IPS-18c (cell line): ENCODE measurements around the gene CCDC172.

Experiments
- H3K4me3 ChIP-seq: 2 replicates; pipeline ENCODE4 v1.7.0; 2013; ENCODE audit warnings: low read depth, mild to moderate bottlenecking, low read length, moderate library complexity; ENCODE audit not compliant: insufficient read depth
- H3K9me3 ChIP-seq: one replicate; pipeline ENCODE4 v1.6.1; 2013; ENCODE audit warnings: mild to moderate bottlenecking, low read length, moderate library complexity; ENCODE audit not compliant: control insufficient read depth, insufficient read depth

Gene CCDC172

DNA sequence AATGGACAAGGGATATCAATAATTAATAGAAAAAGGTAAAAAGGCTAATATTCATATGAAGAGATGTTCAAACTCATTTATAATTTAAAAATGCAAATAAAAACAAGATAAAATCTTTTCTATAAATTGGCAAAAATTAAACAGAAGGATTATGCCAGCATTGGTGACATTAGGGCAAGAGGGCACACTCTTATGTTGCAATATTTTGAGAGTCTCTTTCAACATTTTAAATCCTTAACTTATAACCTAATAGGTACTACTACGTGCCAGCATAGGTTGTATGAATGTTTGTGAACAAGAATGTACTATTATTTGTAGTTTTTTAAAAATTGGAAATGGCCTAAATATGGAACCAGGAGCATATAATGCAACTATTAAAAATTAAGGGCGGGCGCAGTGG lies 78.6 kb downstream of the CCDC172 start:
- no peak overlapping the region for H3K4me3 ChIP-seq
- H3K9me3 ChIP-seq = no peaks in the 10 kb centered on the region

DNA sequence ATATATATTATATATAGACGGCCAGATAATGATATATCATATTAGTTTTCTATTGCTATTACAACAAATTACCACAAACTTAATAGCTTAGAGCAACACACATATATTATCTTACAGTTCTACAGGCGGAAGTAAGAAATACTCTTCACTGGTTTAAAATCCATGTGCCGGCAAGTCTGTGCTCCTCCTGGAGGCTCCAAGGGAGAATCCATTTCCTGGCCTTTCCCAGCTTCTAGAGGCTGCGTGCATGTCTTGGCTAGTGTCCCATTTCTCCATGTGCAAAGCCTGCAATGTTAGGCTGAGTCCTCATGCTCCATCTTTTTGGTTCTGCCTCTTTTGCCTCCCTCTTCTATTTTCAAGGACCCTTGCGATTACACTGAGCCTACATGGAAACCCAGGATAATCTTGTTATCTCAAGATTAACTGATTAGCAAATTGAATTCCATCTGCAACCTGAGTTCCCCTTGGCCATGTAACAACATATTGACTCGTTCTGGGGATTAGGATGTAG lies 79.5 kb downstream of the CCDC172 start:
- H3K4me3 ChIP-seq = no peak overlapping the region
- H3K9me3 ChIP-seq = no peaks in the 10 kb centered on the region

DNA sequence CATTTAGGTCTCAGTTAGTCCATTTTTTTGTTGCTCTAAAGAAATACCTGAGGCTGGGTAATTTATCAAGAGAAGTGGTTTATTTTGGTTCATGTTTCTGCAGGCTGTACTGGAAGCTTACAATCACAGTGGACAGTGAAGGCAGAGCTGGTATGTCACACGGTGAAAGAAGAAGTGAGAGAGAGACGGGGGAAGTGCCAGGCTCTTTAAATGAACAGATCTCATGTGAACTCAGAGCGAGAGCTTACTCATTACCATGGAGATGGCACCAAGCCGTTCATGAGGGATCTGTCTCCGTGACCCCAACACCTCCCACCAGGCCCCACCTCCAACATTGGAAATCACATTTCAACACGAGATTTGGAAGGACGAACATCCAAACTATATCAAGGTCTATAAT lies 84.5 kb downstream of the CCDC172 start:
- no peaks in the 10 kb centered on the region for H3K9me3 ChIP-seq
- no peak overlapping the region for H3K4me3 ChIP-seq

DNA sequence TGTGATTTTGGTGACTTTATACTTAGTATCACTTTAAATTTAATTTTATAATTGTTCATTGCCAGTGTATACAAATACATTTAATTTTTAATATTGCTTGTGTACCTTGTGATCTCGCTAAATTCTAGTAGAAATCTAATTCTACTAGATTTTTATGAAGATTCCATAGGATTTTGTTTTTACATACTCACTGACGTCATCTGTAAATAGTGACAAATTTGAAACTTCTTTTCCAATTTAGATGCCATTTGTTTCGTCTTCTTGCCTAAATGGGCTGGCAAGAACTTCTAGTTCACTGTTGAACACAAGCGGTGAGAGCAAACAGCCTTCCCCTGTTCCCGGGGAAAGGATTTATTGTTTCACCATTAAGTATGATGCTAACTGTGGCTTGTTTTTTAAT lies 86.1 kb downstream of the CCDC172 start:
- no peak overlapping the region for H3K4me3 ChIP-seq
- H3K9me3 ChIP-seq = no peaks in the 10 kb centered on the region

DNA sequence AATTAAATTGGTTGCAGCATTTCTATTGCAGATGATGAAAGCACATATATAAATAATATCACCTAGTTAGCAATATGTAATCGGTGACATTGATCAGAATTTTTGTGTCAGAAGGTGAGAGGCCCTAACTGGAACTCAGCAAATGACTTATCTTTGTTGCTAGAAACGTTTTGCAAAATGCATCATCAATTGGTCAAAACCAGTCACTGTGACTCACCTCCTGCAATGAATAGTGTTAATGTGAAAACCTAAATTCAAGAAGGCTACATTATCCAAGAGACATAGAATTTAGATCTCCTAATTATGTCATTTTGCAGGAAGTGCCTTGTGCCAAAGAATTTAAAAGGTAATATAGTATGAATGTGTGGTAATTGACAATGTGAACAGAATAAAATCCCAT lies 93.6 kb downstream of the CCDC172 start:
- no peaks in the 10 kb centered on the region for H3K9me3 ChIP-seq

DNA sequence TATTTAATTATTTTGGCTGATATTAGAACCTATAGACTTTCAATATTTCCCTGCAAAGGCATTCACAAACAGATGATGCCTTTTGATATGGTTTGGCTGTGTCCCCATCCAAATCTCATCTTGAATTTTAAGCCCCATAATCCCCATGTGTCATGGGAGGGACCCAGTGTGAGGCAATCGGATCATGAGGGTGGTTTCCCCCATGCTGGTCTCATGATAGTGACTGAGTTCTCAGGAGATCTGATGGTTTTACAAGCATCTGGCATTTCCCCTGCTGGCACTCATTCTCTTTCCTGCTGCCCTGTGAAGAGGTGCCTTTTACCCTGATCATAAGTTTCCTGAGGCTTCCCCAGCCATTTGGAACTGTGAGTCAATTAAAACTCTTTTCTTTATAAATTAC lies 94.1 kb downstream of the CCDC172 start:
- Histone ChIP-seq H3K4me3 (no peak overlapping the region), H3K9me3 (no peaks in the 10 kb centered on the region)

More for the DNA sequence above, 93.6 kb downstream of the CCDC172 start:
- H3K4me3 ChIP-seq = no peak overlapping the region

DNA sequence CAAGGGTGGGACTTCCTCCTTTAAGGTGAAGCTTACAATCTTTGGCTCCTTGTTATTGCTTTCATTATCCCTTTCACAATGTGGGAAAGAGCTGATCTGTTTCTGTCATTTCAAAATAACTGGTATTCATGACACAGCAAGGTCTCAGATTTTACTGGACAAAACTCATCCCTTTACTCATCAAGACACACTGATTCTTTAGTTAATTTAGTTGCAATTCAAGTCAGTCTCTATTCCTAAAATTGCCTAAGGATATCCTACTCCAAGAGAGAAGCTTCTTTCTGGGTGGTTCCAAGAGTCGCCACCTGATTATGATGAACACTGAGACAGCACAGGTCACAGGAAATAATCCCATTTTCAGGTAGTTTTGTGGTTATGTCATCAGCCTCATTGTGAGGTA lies 97.6 kb downstream of the CCDC172 start:
- Histone ChIP-seq H3K9me3 (no peaks in the 10 kb centered on the region), H3K4me3 (no peak overlapping the region)

DNA sequence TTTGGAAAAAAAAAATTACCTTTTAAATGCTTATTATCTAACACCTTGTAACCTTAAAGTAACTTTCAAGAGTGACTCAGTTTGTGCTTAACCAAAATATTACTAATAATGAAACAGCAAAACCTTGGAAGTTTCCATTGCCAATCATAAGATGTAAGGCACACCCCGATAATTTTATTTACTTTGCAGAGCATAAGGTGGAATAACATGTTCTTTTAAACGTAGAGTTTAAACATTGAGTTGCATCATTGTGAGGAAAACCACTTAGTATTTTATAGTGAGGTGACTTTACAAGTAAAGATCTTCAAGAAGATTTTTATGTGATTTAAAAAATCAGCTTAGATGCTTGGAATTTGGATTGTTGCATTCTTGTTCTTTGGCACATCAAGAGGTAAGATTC lies 103.4 kb downstream of the CCDC172 start, which contains the start of gene PNLIPRP3:
Gene PNLIPRP3, plus strand, starts transcription at position 177 of the 400 bp plus-strand sequence. Its CDS starts 166 bp downstream, at position 343.
- H3K4me3 ChIP-seq = no peak within 1 kb of the TSS
- H3K9me3 ChIP-seq = no peaks in the 10 kb centered on the region

DNA sequence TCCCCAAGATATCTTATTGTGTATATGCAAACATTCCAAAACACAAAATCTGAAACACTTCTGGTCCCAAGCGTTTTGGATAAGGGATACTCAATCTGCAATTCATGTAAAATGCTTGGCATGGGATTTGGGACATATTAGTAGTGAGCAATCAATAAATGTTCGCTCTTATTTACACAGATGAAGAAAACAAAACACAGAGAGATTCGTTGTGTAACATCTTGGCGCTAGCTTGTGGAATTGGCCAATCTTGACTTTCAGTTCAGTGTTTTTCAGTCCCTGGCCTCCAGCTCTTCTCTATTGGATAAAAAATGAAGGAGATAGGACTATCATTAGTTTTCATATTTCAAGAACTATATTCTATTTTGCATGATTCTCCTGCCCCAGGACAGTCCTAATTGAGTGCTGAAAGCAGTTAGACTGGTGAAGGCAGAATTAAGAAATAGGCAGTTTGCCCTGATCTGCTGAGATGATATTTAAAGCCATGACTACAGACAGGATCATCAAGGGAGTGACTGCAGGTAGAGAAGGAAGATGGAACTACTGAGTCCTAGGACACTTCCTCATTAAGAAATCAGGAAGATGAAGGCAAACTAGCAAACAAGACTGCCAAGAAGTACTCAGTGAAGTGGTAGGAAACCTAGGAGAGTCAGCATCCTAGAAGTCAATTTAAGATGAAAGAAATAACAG lies 105.2 kb downstream of the CCDC172 start:
- Histone ChIP-seq H3K9me3 (no peaks in the 10 kb centered on the region), H3K4me3 (no peak overlapping the region)
